PFSK-1 (cell line): ENCODE results near the gene MYO9A.

ENCODE experiments used
- FOXP2 ChIP-seq: optimal IDR thresholded peaks from 2 replicates; pipeline ENCODE3; 2011; ENCODE audit warnings: borderline replicate concordance, control low read depth, inconsistent platforms; ENCODE audit not compliant: insufficient read depth; ENCODE audit errors: extremely low read length, extremely low read depth
- POLR2AphosphoS5 ChIP-seq: IDR thresholded peaks from 2 replicates; pipeline ENCODE4 v1.6.1; 2012; ENCODE audit warnings: low read depth, mild to moderate bottlenecking, control low read depth, low read length, moderate library complexity
- REST ChIP-seq, 2 experiments: IDR thresholded peaks; 2 replicates each; pipeline versions ENCODE4 v1.6.1 to v1.8.0; 2011 to 2012; ENCODE audit warnings: low read depth in 2 of 2, low read length in 2 of 2, control low read depth in 1 of 2, inconsistent platforms in 1 of 2, mild to moderate bottlenecking in 1 of 2, moderate library complexity in 1 of 2; ENCODE audit not compliant: insufficient read depth in 1 of 2
- SIN3A ChIP-seq: IDR thresholded peaks from 2 replicates; pipeline ENCODE4 v1.6.1; 2012; ENCODE audit warnings: mild to moderate bottlenecking, low read length, moderate library complexity, borderline replicate concordance; ENCODE audit not compliant: insufficient read depth
- TAF1 ChIP-seq: IDR thresholded peaks from 2 replicates; pipeline ENCODE4 v1.6.1; 2012; ENCODE audit warnings: low read length, control low read depth, borderline replicate concordance; ENCODE audit not compliant: insufficient read depth

The MYO9A gene

GRCh38 chr15:71951134-71951533 lies 166.8 kb downstream of the MYO9A start:
- no peak for TF ChIP-seq TAF1
- TF ChIP-seq SIN3A, result no peak
- no peak for TF ChIP-seq POLR2AphosphoS5
- no peak for TF ChIP-seq REST (IDR thresholded peaks at IDR 0.05; ENCODE audit: insufficient read depth in 1 of 2, low read depth in 2 of 2, low read length in 2 of 2)
- no peak for TF ChIP-seq FOXP2

DNA sequence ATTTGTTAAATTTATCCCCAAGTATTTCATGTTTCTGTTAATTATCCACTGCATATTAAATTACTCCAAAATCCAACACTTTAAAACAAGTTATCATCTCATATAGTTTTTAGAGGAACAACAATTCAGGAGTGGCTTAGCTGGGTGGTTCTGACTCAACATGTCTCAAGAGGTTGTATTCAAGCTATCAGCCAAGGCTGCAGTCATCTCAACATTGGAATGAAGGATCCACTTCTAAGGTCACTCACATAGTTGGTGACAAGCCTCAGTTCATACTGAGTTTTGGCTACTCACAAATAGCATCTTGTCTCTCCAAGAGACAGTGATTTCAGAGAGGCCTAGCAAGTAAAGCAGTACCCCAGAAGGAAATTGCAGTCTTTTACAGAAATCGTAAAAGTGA lies 172.9 kb downstream of the MYO9A start:
- TF ChIP-seq POLR2AphosphoS5 (no peak), REST (IDR thresholded peaks at IDR 0.05; ENCODE audit: insufficient read depth in 1 of 2, low read depth in 2 of 2, low read length in 2 of 2) (no peak), FOXP2 (no peak)

GRCh38 chr15:71943806-71944205 lies 174.1 kb downstream of the MYO9A start:
- TF ChIP-seq TAF1 (no peak), POLR2AphosphoS5 (no peak), FOXP2 (no peak), SIN3A (no peak), REST (IDR thresholded peaks at IDR 0.05; ENCODE audit: insufficient read depth in 1 of 2, low read depth in 2 of 2, low read length in 2 of 2) (no peak)

GRCh38 chr15:71939981-71940588 lies 177.9 kb downstream of the MYO9A start:
- TF ChIP-seq TAF1 (no peak), REST (IDR thresholded peaks at IDR 0.05; ENCODE audit: insufficient read depth in 1 of 2, low read depth in 2 of 2, low read length in 2 of 2) (no peak), POLR2AphosphoS5 (no peak), FOXP2 (no peak), SIN3A (no peak)

- TF ChIP-seq FOXP2 (no peak), TAF1 (no peak), SIN3A (no peak), POLR2AphosphoS5 (no peak), REST (IDR thresholded peaks at IDR 0.05; ENCODE audit: insufficient read depth in 1 of 2, low read depth in 2 of 2, low read length in 2 of 2) (no peak)
These were observed 180.2 kb downstream of the MYO9A start for GRCh38 chr15:71937650-71938311.
